Psoas muscle (tissue), 8 donors: ENCODE results near the gene RIN3. TPM values are rescaled to one million over a fixed set of nuclear protein-coding genes. Genes with fewer than 3 reads are reported as not detected.

ENCODE experiments used
- ATAC-seq, 4 donors: fragments of 200-7000 bp; cut with Tn5 transposase; one replicate each; pipeline ENCODE4 v1.9.1; 2020; ENCODE audit warnings: moderate library complexity in 3 of 4, mild to moderate bottlenecking in 2 of 4
- DNase-seq, 2 donors: peaks; one replicate each; pipeline ENCODE4 v3.0.0-alpha.2; 2020
- H3K27ac ChIP-seq: fragments of 200-600 bp; one replicate; pipeline ENCODE4 v1.8.0; 2022
- H3K27me3 ChIP-seq, 3 donors: fragments of 200-600 bp in 1 of 3; one replicate each; pipeline versions ENCODE4 v1.6.1 to v1.8.0; 2013 to 2022; ENCODE audit warnings: low read length in 2 of 3, mild to moderate bottlenecking in 2 of 3, moderate library complexity in 1 of 3; ENCODE audit not compliant: insufficient read depth in 3 of 3
- H3K36me3 ChIP-seq, 2 donors: fragments of 200-600 bp in 1 of 2; one replicate each; pipeline versions ENCODE4 v1.6.1 to v1.8.0; 2013 to 2022; ENCODE audit warnings: low read depth in 1 of 2, mild to moderate bottlenecking in 1 of 2, moderate library complexity in 1 of 2; ENCODE audit not compliant: insufficient read depth in 1 of 2
- H3K4me1 ChIP-seq: fragments of 200-600 bp; one replicate; pipeline ENCODE4 v1.8.0; 2022
- H3K4me3 ChIP-seq: fragments of 200-600 bp; one replicate; pipeline ENCODE4 v1.8.0; 2022; ENCODE audit warnings: mild to moderate bottlenecking
- H3K9me3 ChIP-seq: fragments of 200-600 bp; one replicate; pipeline ENCODE4 v1.8.0; 2022
- CTCF ChIP-seq: fragments of 200-600 bp; IDR thresholded peaks from one replicate; pipeline ENCODE4 v1.8.0; 2022; ENCODE audit warnings: antibody characterized with exemption
- WGBS, 3 donors: extraction: QIAGEN DNeasy Blood & Tissue Kit; methylation state at CpG; one replicate each; pipeline versions ENCODE4 v1.1.6 to v1.1.7; 2013; 5-methylcytosine and 5-hydroxymethylcytosine counted together
- intact Hi-C, 2 donors: fragments of 100-400 bp; cut with DNase I; formaldehyde crosslinking; loops; one replicate each; pipeline versions ENCODE4 v1.11.0 to v1.14.2; 2022
- polyA plus RNA-seq, 3 donors: library from polyadenylated mRNA; stranded (reverse); fragments of 200-250 nt; gene quantifications; one replicate each; pipeline ENCODE4 v1.2.3, GENCODE V29; 2013
- total RNA-seq, 4 donors: library from RNA; stranded (reverse); fragmentation: NEBNext Ultra II Directional in 2 of 4; extraction: Animal tissue kit (Norgen Biotek cat#: 25700) in 2 of 4; gene quantifications; one replicate each; pipeline versions ENCODE4 v1.2.1 to v1.2.4, GENCODE V29; 2021 to 2023
- donor health status: healthy with polysubstance abuse.
- donor health status: DM: no; HTN: no; CAD: no; lungs with moderate emphysema.
- donor health status: Bipolar disorder and iron deficiency.
- donor health status: healthy.
- donor health status: DM: yes; HTN: yes; CAD: no.
- donor health status: DM: no; HTN: no; CAD: no.
- donor health status: DM: no; HTN: no; CAD: no.
- donor health status: DM: yes; HTN: yes; CAD: no.

The RIN3 gene
- total and polyA plus RNA-seq, 7 donors: 1.2 to 8.7 (median 3.8) TPM

- Histone ChIP-seq H3K36me3 (no peaks in the 10 kb centered on the region), H3K4me3 (no peak overlapping the region), H3K27me3 (no peaks in the 10 kb centered on the region), H3K4me1 (no peaks in the 10 kb centered on the region), H3K9me3 (no peaks in the 10 kb centered on the region), H3K27ac (no peak overlapping the region)
- 50 to 60% (median 58%) methylated on average over 5 of the region's 5 CpGs for WGBS, 3 donors
- TF ChIP-seq CTCF: no peak
- intact Hi-C loops: no loop called here
- DNase-seq (no peak), ATAC-seq (no peak)
These were observed 181.2 kb downstream of the RIN3 start for GRCh38 chr14:92694807-92695206.

- H3K4me1 ChIP-seq: no peaks in the 10 kb centered on the region
- no peaks in the 10 kb centered on the region for H3K9me3 ChIP-seq
- WGBS, 3 donors: 95 to 100% (median 97%) methylated on average over 1 of the region's 1 CpG
- ATAC-seq (no peak), DNase-seq (no peak)
- H3K27ac ChIP-seq: no peak overlapping the region
- H3K4me3 ChIP-seq: no peak overlapping the region
- H3K27me3 ChIP-seq: no peaks in the 10 kb centered on the region
- H3K36me3 ChIP-seq: no peaks in the 10 kb centered on the region
- no peak for TF ChIP-seq CTCF
- intact Hi-C loops: no loop called here
These were observed 182.0 kb downstream of the RIN3 start for GRCh38 chr14:92695562-92695961.

GRCh38 chr14:92696366-92696765 is 182.8 kb downstream of the RIN3 start:
- ATAC-seq (no peak), DNase-seq (no peak)
- no peak for TF ChIP-seq CTCF
- no peaks in the 10 kb centered on the region for H3K9me3 ChIP-seq
- WGBS, 3 donors: 75 to 78% (median 76%) methylated on average over 4 of the region's 4 CpGs
- no peaks in the 10 kb centered on the region for H3K4me1 ChIP-seq
- no peaks in the 10 kb centered on the region for H3K27me3 ChIP-seq
- H3K36me3 ChIP-seq: no peaks in the 10 kb centered on the region
- H3K27ac ChIP-seq: no peak overlapping the region
- intact Hi-C loops: no loop called here
- no peak overlapping the region for H3K4me3 ChIP-seq

- Histone ChIP-seq H3K4me1 (no peaks in the 10 kb centered on the region), H3K36me3 (peaks cover 0 to 4% of the 10 kb centered on the region in 2 donors), H3K9me3 (no peaks in the 10 kb centered on the region), H3K4me3 (no peak overlapping the region), H3K27ac (no peak overlapping the region), H3K27me3 (no peaks in the 10 kb centered on the region)
- no peak for TF ChIP-seq CTCF
- no peak for DNase-seq
- ATAC-seq: no peak
- intact Hi-C loops: no loop called here
These were observed 184.8 kb downstream of the RIN3 start for GRCh38 chr14:92698393-92698792.

- Histone ChIP-seq H3K9me3 (no peaks in the 10 kb centered on the region), H3K27me3 (no peaks in the 10 kb centered on the region), H3K27ac (no peak overlapping the region), H3K4me1 (no peaks in the 10 kb centered on the region), H3K36me3 (peaks cover 0 to 39% of the 10 kb centered on the region in 2 donors), H3K4me3 (no peak overlapping the region)
- ATAC-seq: no peak
- intact Hi-C loops: no loop called here
- WGBS, 3 donors: 75 to 86% (median 76%) methylated on average over 10 of the region's 10 CpGs
- TF ChIP-seq CTCF: no peak
- no peak for DNase-seq
These were observed 188.2 kb downstream of the RIN3 start for GRCh38 chr14:92701826-92702225.
